HCT116 (cell line): ENCODE measurements around the gene OR1E1. TPM values are rescaled to one million over a fixed set of nuclear protein-coding genes. Genes with fewer than 3 reads are reported as not detected.

Source experiments
- ATAC-seq: fragments of 200-7000 bp; cut with Tn5 transposase; 2 replicates; pipeline ENCODE4 v1.9.1; 2020; ENCODE audit warnings: mild to moderate bottlenecking, moderate library complexity
- BruUV-seq: library from RNA; stranded (reverse); fragments of 400-500 nt; replicated peaks from 2 replicates; lab custom pipeline; 2021; lab: Mats Ljungman, UMichigan
- CTCF ChIA-PET: fragments of 300-600 bp; sonication (Branson Sonifier 250); formaldehyde crosslinking; loops from one replicate; lab custom pipeline; 2021; ENCODE audit warnings: antibody characterized with exemption; lab: Charles Lee
- POLR2A ChIA-PET: fragments of 300-600, 350-600 bp; sonication (Branson Sonifier 250); formaldehyde crosslinking; loops from one replicate; lab custom pipeline; 2021; ENCODE audit warnings: antibody characterized with exemption; lab: Charles Lee
- RAD21 ChIA-PET, 2 experiments: fragments of 300-600 bp; sonication (Branson Sonifier 250); formaldehyde crosslinking; loops; one replicate each; lab custom pipeline; 2023; ENCODE audit warnings: low total read pairs in 2 of 2; ENCODE audit not compliant: uncharacterized antibody in 2 of 2, unreplicated experiment in 2 of 2, low non-redundant PET in 1 of 2; lab: Charles Lee
- DNase-seq: peaks from one replicate; pipeline ENCODE4 v3.0.0-alpha.2; 2010; ENCODE audit warnings: low read depth, low spot score
- H2AFZ ChIP-seq: fragments of 200-600 bp; shearing (Covaris generic), sonication (generic); 2 replicates; pipeline ENCODE4 v1.6.1; 2017; ENCODE audit warnings: low read depth, mixed run types, mixed read lengths, antibody characterized with exemption, low read length; ENCODE audit not compliant: poor library complexity, severe bottlenecking
- H3K27ac ChIP-seq: 2 replicates; pipeline ENCODE4 v1.5.1; 2012; ENCODE audit warnings: low read depth, low read length
- H3K27me3 ChIP-seq: fragments of 200-600 bp; sonication (generic); 2 replicates; pipeline ENCODE4 v1.6.1; 2016; ENCODE audit warnings: mixed run types, low read length, mixed read lengths; ENCODE audit not compliant: insufficient read depth
- H3K36me3 ChIP-seq, 2 experiments: fragments of 200-500 bp in 1 of 2; fragments of 200-600 bp in 1 of 2; sonication (Bioruptor generic) in 1 of 2; sonication (generic) in 1 of 2; 2 replicates each; pipeline versions ENCODE4 v1.5.1 to v1.6.1; 2014 to 2016; ENCODE audit warnings: low read length in 2 of 2, inconsistent platforms in 1 of 2, mixed read lengths in 1 of 2, mixed run types in 1 of 2; ENCODE audit not compliant: insufficient read depth in 2 of 2, control insufficient read depth in 1 of 2
- H3K4me1 ChIP-seq, 2 experiments: fragments of 200-600 bp in 1 of 2; sonication (generic) in 1 of 2; 2 replicates each; pipeline versions ENCODE4 v1.5.1 to v1.6.1; 2012 to 2017; ENCODE audit warnings: low read length in 2 of 2, inconsistent platforms in 1 of 2, mild to moderate bottlenecking in 1 of 2, mixed read lengths in 1 of 2, mixed run types in 1 of 2, moderate library complexity in 1 of 2; ENCODE audit not compliant: insufficient read depth in 2 of 2, control insufficient read depth in 1 of 2
- H3K4me2 ChIP-seq: fragments of 200-600 bp; sonication (generic); 2 replicates; pipeline ENCODE4 v1.6.1; 2017; ENCODE audit warnings: mixed run types, low read length, mixed read lengths
- H3K4me3 ChIP-seq, 2 experiments: fragments of 200-600 bp in 1 of 2; sonication (generic) in 1 of 2; replicated peaks in 1 of 2; 2 replicates each; pipeline ENCODE4 v1.5.1; 2011 to 2016; ENCODE audit warnings: low read length in 2 of 2, control low read depth in 1 of 2, low read depth in 1 of 2, mild to moderate bottlenecking in 1 of 2, mixed read lengths in 1 of 2, mixed run types in 1 of 2
- H3K79me2 ChIP-seq: fragments of 200-600 bp; sonication (generic); 2 replicates; pipeline ENCODE4 v1.6.1; 2017; ENCODE audit warnings: mild to moderate bottlenecking, mixed run types, low read length, moderate library complexity, mixed read lengths; ENCODE audit not compliant: insufficient read depth
- H3K9ac ChIP-seq: fragments of 200-600 bp; sonication (generic); 2 replicates; pipeline ENCODE4 v1.6.1; 2016; ENCODE audit warnings: low read length, mixed read lengths
- H3K9me2 ChIP-seq: fragments of 200-600 bp; sonication (generic), shearing (Covaris generic); 2 replicates; pipeline ENCODE4 v1.6.1; 2017; ENCODE audit warnings: mixed run types, mild to moderate bottlenecking, moderate library complexity; ENCODE audit not compliant: insufficient read depth
- H3K9me3 ChIP-seq, 2 experiments: fragments of 200-500 bp in 1 of 2; fragments of 200-600 bp in 1 of 2; sonication (Bioruptor generic) in 1 of 2; sonication (generic) in 1 of 2; 2 replicates each; pipeline ENCODE4 v1.6.1; 2014 to 2017; ENCODE audit warnings: low read length in 2 of 2, mixed read lengths in 2 of 2, inconsistent platforms in 1 of 2, low read depth in 1 of 2, mild to moderate bottlenecking in 1 of 2, mixed run types in 1 of 2, moderate library complexity in 1 of 2; ENCODE audit not compliant: control insufficient read depth in 1 of 2, insufficient read depth in 1 of 2
- H4K20me1 ChIP-seq: fragments of 200-600 bp; sonication (generic), shearing (Covaris generic); 2 replicates; pipeline ENCODE4 v1.6.1; 2017; ENCODE audit warnings: mixed run types, mild to moderate bottlenecking, moderate library complexity; ENCODE audit not compliant: insufficient read depth
- CBX3 ChIP-seq: IDR thresholded peaks from 2 replicates; pipeline ENCODE4 v1.6.1; 2012; ENCODE audit warnings: low read depth
- CTCF ChIP-seq, 3 experiments: fragments of 200-600 bp in 1 of 3; sonication (generic) in 1 of 3; IDR thresholded peaks in 2 of 3; conservative IDR thresholded peaks in 1 of 3; 2 replicates each; pipeline ENCODE4 v1.5.1; 2012 to 2017; ENCODE audit warnings: low read depth in 2 of 3, low read length in 2 of 3, antibody characterized with exemption in 1 of 3, borderline replicate concordance in 1 of 3, control low read depth in 1 of 3, mild to moderate bottlenecking in 1 of 3, mixed read lengths in 1 of 3, mixed run types in 1 of 3, moderate library complexity in 1 of 3; ENCODE audit not compliant: insufficient read depth in 1 of 3
- FOSL1 ChIP-seq: IDR thresholded peaks from 2 replicates; pipeline ENCODE4 v1.6.1; 2012; ENCODE audit warnings: low read depth
- JUND ChIP-seq: IDR thresholded peaks from 2 replicates; pipeline ENCODE4 v1.6.1; 2012
- RAD21 ChIP-seq: IDR thresholded peaks from 2 replicates; pipeline ENCODE4 v1.6.1; 2012; ENCODE audit warnings: low read depth, mild to moderate bottlenecking
- SIN3A ChIP-seq: IDR thresholded peaks from 2 replicates; pipeline ENCODE4 v1.6.1; 2012; ENCODE audit warnings: low read depth
- SP1 ChIP-seq: IDR thresholded peaks from 2 replicates; pipeline ENCODE4 v1.6.1; 2012; ENCODE audit warnings: low read depth
- TCF7L2 ChIP-seq: IDR thresholded peaks from 2 replicates; pipeline ENCODE4 v1.7.0; 2011; ENCODE audit warnings: borderline replicate concordance, inconsistent platforms; ENCODE audit not compliant: insufficient read depth, insufficient read length; ENCODE audit errors: extremely low read depth
- ZNF274 ChIP-seq: fragments of 200-500 bp; sonication (Bioruptor generic); IDR thresholded peaks from 2 replicates; pipeline ENCODE4 v1.6.1; 2014; ENCODE audit warnings: mild to moderate bottlenecking, low read depth, low read length, inconsistent platforms
- intact Hi-C: fragments of 100-400 bp; cut with micrococcal nuclease; formaldehyde crosslinking; loops from 2 replicates; pipeline ENCODE4 v1.10.0; 2022
- total RNA-seq: library from RNA; stranded (reverse); gene quantifications from one replicate; pipeline ENCODE4 v1.2.1, GENCODE V29; 2021; ENCODE audit not compliant: unreplicated experiment
- TF ChIP-seq, protein P1 (sequence below): IDR thresholded peaks from 2 replicates; pipeline ENCODE4 v1.6.1; 2012
- TF ChIP-seq, protein P2 (sequence below): IDR thresholded peaks from 2 replicates; pipeline ENCODE4 v1.6.1; 2011; ENCODE audit warnings: mild to moderate bottlenecking, low read length, moderate library complexity; ENCODE audit not compliant: insufficient replicate concordance; ENCODE audit errors: extremely low read depth

OR1E1 gene
- total RNA-seq, 1 experiment from 2014 or later, result not detected

GRCh38 chr17:3447625-3448024 is 49.4 kb upstream of the OR1E1 start:
- Histone ChIP-seq H3K27me3 (peaks cover 19% of the 10 kb centered on the region; the same call in 1 of the 2 replicates), H3K9ac (no peak overlapping the region), H3K9me3 (no peaks in the 10 kb centered on the region), H2AFZ (no peak overlapping the region), H3K79me2 (no peaks in the 10 kb centered on the region), H3K4me1 (no peaks in the 10 kb centered on the region), H3K36me3 (no peaks in the 10 kb centered on the region), H4K20me1 (no peaks in the 10 kb centered on the region), H3K27ac (no peak overlapping the region), H3K9me2 (no peaks in the 10 kb centered on the region), H3K4me3 (no peak overlapping the region), H3K4me2 (no peak overlapping the region)
- TF ChIP-seq, protein P1, sequence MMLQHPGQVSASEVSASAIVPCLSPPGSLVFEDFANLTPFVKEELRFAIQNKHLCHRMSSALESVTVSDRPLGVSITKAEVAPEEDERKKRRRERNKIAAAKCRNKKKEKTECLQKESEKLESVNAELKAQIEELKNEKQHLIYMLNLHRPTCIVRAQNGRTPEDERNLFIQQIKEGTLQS, result no peak
- TF ChIP-seq FOSL1, result no peak
- TF ChIP-seq CTCF (IDR thresholded peaks at IDR 0.05 in 2 of 3, conservative IDR thresholded peaks at IDR 0.05 in 1 of 3; ENCODE audit: borderline replicate concordance in 1 of 3, insufficient read depth in 1 of 3, low read depth in 2 of 3, low read length in 2 of 3), result peak; percentile 20 to 60 (median 45); a peak in 5 of 6 replicates
- no peak for TF ChIP-seq SP1
- TF ChIP-seq TCF7L2, result no peak
- TF ChIP-seq RAD21, result peak; percentile 60
- TF ChIP-seq JUND, result no peak
- TF ChIP-seq CBX3, result no peak
- ATAC-seq (peak; percentile 94), DNase-seq (peak; percentile 34)
- ChIA-PET RAD21 (no interaction called here), CTCF (interaction anchor here (1.0 kb wide), 1 partner anchor 399 kb away, joined by 4 read pairs; no protein-coding TSS in a partner anchor), POLR2A (no interaction called here)
- intact Hi-C loops, result no loop called here
- no TSS peak for BruUV-seq

DNA sequence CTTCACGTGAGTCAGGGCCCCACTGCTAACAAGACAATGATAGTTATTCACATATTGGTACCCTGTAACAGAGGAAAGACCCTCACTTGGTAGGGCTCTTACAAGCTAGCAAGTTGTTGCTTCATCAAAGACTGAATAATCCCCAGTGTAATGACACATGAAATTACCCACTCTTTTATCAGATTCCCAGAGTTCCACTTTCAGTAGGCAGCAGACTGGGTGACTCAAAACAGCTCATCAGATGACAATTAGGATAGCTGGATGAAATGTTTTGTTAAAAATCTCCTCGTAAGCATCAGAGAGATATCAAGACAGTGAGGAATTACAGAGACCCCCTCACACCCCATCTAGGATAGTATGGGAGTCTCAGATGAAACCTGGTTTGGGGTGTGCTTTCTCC is 42.2 kb upstream of the OR1E1 start:
- Histone ChIP-seq H3K36me3 (no peaks in the 10 kb centered on the region), H2AFZ (no peak overlapping the region), H3K27ac (no peak overlapping the region), H3K4me1 (no peaks in the 10 kb centered on the region), H3K9me2 (no peaks in the 10 kb centered on the region), H4K20me1 (no peaks in the 10 kb centered on the region), H3K79me2 (no peaks in the 10 kb centered on the region), H3K27me3 (peaks cover 67% of the 10 kb centered on the region), H3K9me3 (no peaks in the 10 kb centered on the region), H3K9ac (no peak overlapping the region), H3K4me3 (no peak overlapping the region), H3K4me2 (no peak overlapping the region)
- ATAC-seq, result no peak
- CTCF ChIA-PET, result no interaction called here
- POLR2A ChIA-PET, result no interaction called here
- RAD21 ChIA-PET, result no interaction called here
- no peak for DNase-seq
- no TSS peak for BruUV-seq
- intact Hi-C loops, result no loop called here
- TF ChIP-seq, protein P2, sequence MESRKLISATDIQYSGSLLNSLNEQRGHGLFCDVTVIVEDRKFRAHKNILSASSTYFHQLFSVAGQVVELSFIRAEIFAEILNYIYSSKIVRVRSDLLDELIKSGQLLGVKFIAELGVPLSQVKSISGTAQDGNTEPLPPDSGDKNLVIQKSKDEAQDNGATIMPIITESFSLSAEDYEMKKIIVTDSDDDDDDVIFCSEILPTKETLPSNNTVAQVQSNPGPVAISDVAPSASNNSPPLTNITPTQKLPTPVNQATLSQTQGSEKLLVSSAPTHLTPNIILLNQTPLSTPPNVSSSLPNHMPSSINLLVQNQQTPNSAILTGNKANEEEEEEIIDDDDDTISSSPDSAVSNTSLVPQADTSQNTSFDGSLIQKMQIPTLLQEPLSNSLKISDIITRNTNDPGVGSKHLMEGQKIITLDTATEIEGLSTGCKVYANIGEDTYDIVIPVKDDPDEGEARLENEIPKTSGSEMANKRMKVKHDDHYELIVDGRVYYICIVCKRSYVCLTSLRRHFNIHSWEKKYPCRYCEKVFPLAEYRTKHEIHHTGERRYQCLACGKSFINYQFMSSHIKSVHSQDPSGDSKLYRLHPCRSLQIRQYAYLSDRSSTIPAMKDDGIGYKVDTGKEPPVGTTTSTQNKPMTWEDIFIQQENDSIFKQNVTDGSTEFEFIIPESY, result no peak
- TF ChIP-seq TCF7L2 (no peak), SIN3A (no peak), RAD21 (no peak), ZNF274 (no peak)
